Measurements from ENCODE around the gene ZC3H10. TPM values are rescaled to one million over a fixed set of nuclear protein-coding genes. Genes with fewer than 3 reads are reported as not detected.

Gene ZC3H10
- total and polyA plus RNA-seq, 2 of the 13 experiments (the other 11 are each of a cell fraction or from before 2014, with no cell fraction given), result 0.70 to 2.3 TPM

DNA sequence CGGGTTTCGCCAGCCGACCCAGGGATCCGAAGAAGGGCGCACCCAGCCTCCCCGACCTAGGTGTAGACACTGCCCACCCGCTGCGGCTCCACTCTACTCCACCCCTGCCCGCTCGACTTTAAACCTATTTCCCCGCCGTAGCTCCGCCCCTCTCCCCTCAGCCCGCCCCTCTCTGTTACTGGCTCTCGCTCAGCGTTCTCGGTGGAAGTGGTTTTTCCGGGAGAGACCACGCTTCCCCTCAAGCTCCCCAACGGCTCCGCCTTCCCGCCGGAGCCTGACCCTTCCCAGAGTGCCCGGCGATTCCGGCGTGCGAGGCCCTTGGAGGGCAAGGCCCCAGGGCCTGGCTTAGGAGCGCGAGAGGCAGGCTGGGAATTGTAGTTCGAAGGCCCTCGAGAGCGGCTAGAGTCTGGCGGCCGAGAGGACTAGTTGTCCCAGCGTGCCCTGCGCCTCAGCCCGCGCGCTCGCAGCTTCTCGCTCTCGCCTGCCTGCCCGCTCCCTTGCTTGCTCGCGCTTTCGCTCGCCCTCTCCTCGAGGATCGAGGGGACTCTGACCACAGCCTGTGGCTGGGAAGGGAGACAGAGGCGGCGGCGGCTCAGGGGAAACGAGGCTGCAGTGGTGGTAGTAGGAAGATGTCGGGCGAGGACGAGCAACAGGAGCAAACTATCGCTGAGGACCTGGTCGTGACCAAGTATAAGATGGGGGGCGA, 13.8 kb upstream of the ZC3H10 start, which contains the start of gene PA2G4 (continued):
- TF ChIP-seq, protein P1, sequence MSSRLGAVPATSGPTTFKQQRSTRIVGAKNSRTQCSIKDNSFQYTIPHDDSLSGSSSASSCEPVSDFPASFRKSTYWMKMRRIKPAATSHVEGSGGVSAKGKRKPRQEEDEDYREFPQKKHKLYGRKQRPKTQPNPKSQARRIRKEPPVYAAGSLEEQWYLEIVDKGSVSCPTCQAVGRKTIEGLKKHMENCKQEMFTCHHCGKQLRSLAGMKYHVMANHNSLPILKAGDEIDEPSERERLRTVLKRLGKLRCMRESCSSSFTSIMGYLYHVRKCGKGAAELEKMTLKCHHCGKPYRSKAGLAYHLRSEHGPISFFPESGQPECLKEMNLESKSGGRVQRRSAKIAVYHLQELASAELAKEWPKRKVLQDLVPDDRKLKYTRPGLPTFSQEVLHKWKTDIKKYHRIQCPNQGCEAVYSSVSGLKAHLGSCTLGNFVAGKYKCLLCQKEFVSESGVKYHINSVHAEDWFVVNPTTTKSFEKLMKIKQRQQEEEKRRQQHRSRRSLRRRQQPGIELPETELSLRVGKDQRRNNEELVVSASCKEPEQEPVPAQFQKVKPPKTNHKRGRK (CRISPR knock-in tag; IDR thresholded peaks at IDR 0.05), result no peak
- TF ChIP-seq GTF2F1 (IDR thresholded peaks at IDR 0.05; ENCODE audit: low read length), result no peak
- peak; percentile 94 for TF ChIP-seq GABPB1 (CRISPR knock-in tag; IDR thresholded peaks at IDR 0.05)
- no peak for TF ChIP-seq EZH2 (conservative IDR thresholded peaks at IDR 0.05; ENCODE audit: low read depth, low read length)
- TF ChIP-seq ZNF761 (CRISPR knock-in tag; conservative IDR thresholded peaks at IDR 0.05), result peak; percentile 93; the same call in 1 of the 2 replicates
- TF ChIP-seq PLRG1 (conservative IDR thresholded peaks at IDR 0.05), result no peak

DNA sequence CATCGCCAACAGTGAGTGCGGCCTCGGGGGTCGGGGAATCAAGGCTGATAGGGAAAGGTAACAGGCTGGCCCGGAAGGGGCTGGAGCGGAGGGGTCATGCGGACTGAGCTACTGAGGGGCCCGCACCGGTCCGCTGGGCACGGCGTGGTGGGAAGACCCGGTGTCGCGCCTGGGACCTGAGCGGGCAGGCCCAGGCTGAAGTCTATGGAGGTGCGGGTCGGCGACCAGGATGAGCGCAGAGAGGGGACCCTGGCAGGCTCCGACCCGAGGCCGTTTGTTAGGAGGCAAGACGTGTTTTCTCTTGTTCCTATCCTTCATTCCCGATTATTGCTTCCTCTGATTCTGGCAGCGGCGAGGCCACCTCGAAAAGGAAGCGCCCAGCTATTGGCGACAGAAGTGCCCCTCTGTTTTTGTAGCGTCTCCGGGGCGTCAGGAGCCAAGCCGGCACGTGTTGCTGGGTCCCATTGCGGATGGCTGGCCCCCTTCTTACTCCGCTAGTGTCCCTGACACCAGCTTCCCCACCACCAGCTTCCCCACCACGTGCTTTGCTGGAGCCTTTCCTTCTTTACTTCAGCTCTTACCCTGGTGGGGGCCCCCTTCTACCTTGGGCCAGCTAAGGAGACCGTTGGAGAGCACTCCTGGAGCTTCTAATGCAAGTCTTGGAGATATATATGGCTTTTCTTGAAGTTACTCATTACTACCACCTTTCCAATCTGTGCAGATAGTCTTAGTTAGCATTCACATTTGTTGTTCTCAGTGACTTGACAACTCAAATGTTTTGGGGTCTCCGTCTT, 13.1 kb upstream of the ZC3H10 start:
- ChIA-PET CTCF (ENCODE audit: low intra/inter-chr PET ratio, low total read pairs) (interaction anchor here (1.0 kb wide), 1 partner anchor 26 kb away, joined by 4 read pairs; no protein-coding TSS in a partner anchor), POLR2A (interaction anchor here (1.0 to 6.5 kb wide), 20 partner anchors 8 to 376 kb away, joined by 3 to 279 read pairs (median 6); partner anchors contain the start of genes CD63, ERBB3, ESYT1 and MYL6)
- Histone ChIP-seq H3K4me1 (ENCODE audit: insufficient read depth, low read length) (peaks cover 35% of the 10 kb centered on the region), H3K9me3 (ENCODE audit: low read length) (no peaks in the 10 kb centered on the region), H3K9ac (ENCODE audit: insufficient read depth, low read depth, low read length) (peak overlapping the region; percentile 88), H3K4me2 (ENCODE audit: low read depth, low read length) (peak overlapping the region; percentile 88), H3K27ac (ENCODE audit: extremely low read length, insufficient read depth, low read length) (peak overlapping the region; percentile 76), H4K20me1 (ENCODE audit: insufficient read depth, low read length) (peaks cover 4% of the 10 kb centered on the region), H3K36me3 (replicated peaks in 1 of 2; ENCODE audit: control insufficient read depth in 1 of 2, insufficient read depth in 2 of 2, low read length in 2 of 2) (peaks cover 22 to 53% of the 10 kb centered on the region in 2 experiments), H2AFZ (ENCODE audit: low read length) (no peak overlapping the region), H3K79me2 (ENCODE audit: insufficient read depth, low read length) (peaks cover 34% of the 10 kb centered on the region), H3K27me3 (ENCODE audit: control insufficient read depth in 1 of 2, insufficient read depth in 2 of 2, low read length in 2 of 2) (no peaks in the 10 kb centered on the region), H3K4me3 (replicated peaks in 1 of 3; ENCODE audit: insufficient read depth in 1 of 3, low read depth in 2 of 3, low read length in 3 of 3) (peak overlapping the region; percentile 48 to 85 (median 74))
- no TSS peak for BruUV-seq (replicated peaks)
- DNase-seq (ENCODE audit: low spot score), result no peak
- 1% methylated on average over 26 of the region's 40 CpGs for WGBS (ENCODE audit: low lambda C conversion rate)
- intact Hi-C loops (cut with micrococcal nuclease; ENCODE audit: unreplicated experiment), result loop anchor here (1.0 to 2.0 kb wide), 2 partner anchors 26 to 58 kb away; no protein-coding TSS in a partner anchor
- no peak for FAIRE-seq
- in situ Hi-C loops (cut with HindIII; ENCODE audit: extremely low pct_ligation_motif_present, low pct_unique_long_range_greater_than_20kb), result loop anchor here (5.0 kb wide), 1 partner anchor 58 kb away; no protein-coding TSS in a partner anchor
- ATAC-seq, result peak; percentile 42
- TF ChIP-seq ZNF709 (CRISPR knock-in tag; IDR thresholded peaks at IDR 0.05) (0 out of 2 replicates have a peak, but pooled peaks have one; percentile 25), GZF1 (CRISPR knock-in tag; IDR thresholded peaks at IDR 0.05) (peak; percentile 7; the same call in 1 of the 2 replicates), ZNF570 (CRISPR knock-in tag; IDR thresholded peaks at IDR 0.05; ENCODE audit: borderline replicate concordance) (0 out of 2 replicates have a peak, but pooled peaks have one; percentile 11), HES4 (CRISPR knock-in tag; IDR thresholded peaks at IDR 0.05; ENCODE audit: borderline replicate concordance) (peak; percentile 78), ZNF121 (CRISPR knock-in tag; IDR thresholded peaks at IDR 0.05) (0 out of 2 replicates have a peak, but pooled peaks have one; percentile 8), TEAD2 (CRISPR knock-in tag; IDR thresholded peaks at IDR 0.05) (0 out of 2 replicates have a peak, but pooled peaks have one; percentile 3), MED8 (CRISPR knock-in tag; IDR thresholded peaks at IDR 0.05; ENCODE audit: insufficient replicate concordance) (peak; percentile 8), TAF15 (IDR thresholded peaks at IDR 0.05; ENCODE audit: low read depth, low read length, poor library complexity, severe bottlenecking) (peak; percentile 12)
- TF ChIP-seq, protein P2, sequence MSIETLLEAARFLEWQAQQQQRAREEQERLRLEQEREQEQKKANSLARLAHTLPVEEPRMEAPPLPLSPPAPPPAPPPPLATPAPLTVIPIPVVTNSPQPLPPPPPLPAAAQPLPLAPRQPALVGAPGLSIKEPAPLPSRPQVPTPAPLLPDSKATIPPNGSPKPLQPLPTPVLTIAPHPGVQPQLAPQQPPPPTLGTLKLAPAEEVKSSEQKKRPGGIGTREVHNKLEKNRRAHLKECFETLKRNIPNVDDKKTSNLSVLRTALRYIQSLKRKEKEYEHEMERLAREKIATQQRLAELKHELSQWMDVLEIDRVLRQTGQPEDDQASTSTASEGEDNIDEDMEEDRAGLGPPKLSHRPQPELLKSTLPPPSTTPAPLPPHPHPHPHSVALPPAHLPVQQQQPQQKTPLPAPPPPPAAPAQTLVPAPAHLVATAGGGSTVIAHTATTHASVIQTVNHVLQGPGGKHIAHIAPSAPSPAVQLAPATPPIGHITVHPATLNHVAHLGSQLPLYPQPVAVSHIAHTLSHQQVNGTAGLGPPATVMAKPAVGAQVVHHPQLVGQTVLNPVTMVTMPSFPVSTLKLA (IDR thresholded peaks at IDR 0.05), result peak; percentile 52
- TF ChIP-seq, protein P3, sequence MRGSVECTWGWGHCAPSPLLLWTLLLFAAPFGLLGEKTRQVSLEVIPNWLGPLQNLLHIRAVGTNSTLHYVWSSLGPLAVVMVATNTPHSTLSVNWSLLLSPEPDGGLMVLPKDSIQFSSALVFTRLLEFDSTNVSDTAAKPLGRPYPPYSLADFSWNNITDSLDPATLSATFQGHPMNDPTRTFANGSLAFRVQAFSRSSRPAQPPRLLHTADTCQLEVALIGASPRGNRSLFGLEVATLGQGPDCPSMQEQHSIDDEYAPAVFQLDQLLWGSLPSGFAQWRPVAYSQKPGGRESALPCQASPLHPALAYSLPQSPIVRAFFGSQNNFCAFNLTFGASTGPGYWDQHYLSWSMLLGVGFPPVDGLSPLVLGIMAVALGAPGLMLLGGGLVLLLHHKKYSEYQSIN (CRISPR knock-in tag; IDR thresholded peaks at IDR 0.05; ENCODE audit: borderline replicate concordance), result 0 out of 2 replicates have a peak, but pooled peaks have one; percentile 39

Data from HepG2 (cell line).